Karpas-422 (cell line): ENCODE results near the gene PPP4R2. TPM values are rescaled to one million over a fixed set of nuclear protein-coding genes. Genes with fewer than 3 reads are reported as not detected.
A peak's percentile ranks its signal among the peaks of the same experiment; 100 is the strongest.

ENCODE experiments used
- DNase-seq: peaks from one replicate; pipeline ENCODE4 v3.0.0-alpha.2; 2015
- H2AFZ ChIP-seq: fragments of 200-600 bp; sonication (generic); 2 replicates; pipeline ENCODE4 v1.6.1; 2014; ENCODE audit warnings: antibody characterized with exemption, low read length, mixed read lengths
- H3K27ac ChIP-seq: fragments of 200-600 bp; sonication (generic); 2 replicates; pipeline ENCODE4 v1.5.1; 2014; ENCODE audit warnings: mild to moderate bottlenecking, low read length, moderate library complexity
- H3K27me3 ChIP-seq: fragments of 200-600 bp; sonication (generic); 2 replicates; pipeline ENCODE4 v1.6.1; 2014; ENCODE audit warnings: low read length, mixed read lengths
- H3K36me3 ChIP-seq: fragments of 200-600 bp; sonication (generic); 2 replicates; pipeline ENCODE4 v1.6.1; 2014; ENCODE audit warnings: low read length, mixed read lengths; ENCODE audit not compliant: insufficient read depth
- H3K4me1 ChIP-seq: fragments of 200-600 bp; sonication (generic); 2 replicates; pipeline ENCODE4 v1.6.1; 2014; ENCODE audit warnings: mild to moderate bottlenecking, low read length, mixed read lengths
- H3K4me2 ChIP-seq: fragments of 200-600 bp; sonication (generic); 2 replicates; pipeline ENCODE4 v1.6.1; 2014; ENCODE audit warnings: low read length, low read depth, mild to moderate bottlenecking; ENCODE audit not compliant: poor library complexity, severe bottlenecking
- H3K4me3 ChIP-seq: fragments of 200-600 bp; sonication (generic); 2 replicates; pipeline ENCODE4 v1.5.1; 2014; ENCODE audit warnings: mild to moderate bottlenecking, antibody characterized with exemption, low read length, mixed read lengths
- H3K79me2 ChIP-seq: fragments of 200-600 bp; sonication (generic); 2 replicates; pipeline ENCODE4 v1.6.1; 2014; ENCODE audit warnings: mild to moderate bottlenecking, low read length, mixed read lengths
- H3K9ac ChIP-seq: fragments of 200-600 bp; sonication (generic); 2 replicates; pipeline ENCODE4 v1.6.0; 2014; ENCODE audit warnings: low read length
- H3K9me2 ChIP-seq: fragments of 200-600 bp; sonication (generic), shearing (Covaris generic); replicated peaks from 2 replicates; pipeline ENCODE4 v1.6.0; 2014; ENCODE audit warnings: mild to moderate bottlenecking, low read length, moderate library complexity; ENCODE audit not compliant: insufficient read depth
- H3K9me3 ChIP-seq: fragments of 300-700, 200-600 bp; sonication (generic); 2 replicates; pipeline ENCODE4 v1.6.1; 2014; ENCODE audit warnings: low read length, mixed read lengths
- H4K20me1 ChIP-seq: fragments of 200-600 bp; sonication (generic); 2 replicates; pipeline ENCODE4 v1.6.1; 2014; ENCODE audit warnings: mild to moderate bottlenecking, antibody characterized with exemption, low read length, low read depth; ENCODE audit not compliant: insufficient read depth
- total RNA-seq: library from RNA; depleted of rRNA; stranded (reverse); fragments of >200 nt; shearing (Covaris generic); gene quantifications from 2 replicates; pipeline ENCODE4 v1.2.3, GENCODE V29; 2014; ENCODE audit warnings: low replicate concordance; rRNA removed

PPP4R2 gene
- total RNA-seq, result 39.3 and 61.5 TPM in 2 replicates

- peak; percentile 97 for DNase-seq
- peaks cover 41% of the 10 kb centered on the region for H4K20me1 ChIP-seq
- H3K79me2 ChIP-seq, result peaks cover 49% of the 10 kb centered on the region
- peak within 1 kb of the TSS; percentile 80 for H3K4me3 ChIP-seq
- H3K9me2 ChIP-seq, result no peaks in the 10 kb centered on the region
- H3K27me3 ChIP-seq, result no peaks in the 10 kb centered on the region
- peaks cover 32% of the 10 kb centered on the region for H3K4me1 ChIP-seq
- H3K9ac ChIP-seq, result peak within 1 kb of the TSS; percentile 97
- peak within 1 kb of the TSS; percentile 78 for H3K27ac ChIP-seq
- no peaks in the 10 kb centered on the region for H3K9me3 ChIP-seq
- H2AFZ ChIP-seq, result peak within 1 kb of the TSS; percentile 96
- peak within 1 kb of the TSS; percentile 75 for H3K4me2 ChIP-seq
- peaks cover 29% of the 10 kb centered on the region; the same call in 1 of the 2 replicates for H3K36me3 ChIP-seq
Observed at GRCh38 chr3:72996473-72997333, at the start of gene PPP4R2. PPP4R2 (plus strand) TSS chr3:72996811; CDS start chr3:72997038, 227 bp downstream.

GRCh38 chr3:72947715-72948490, 48.7 kb upstream of the PPP4R2 start:
- Histone ChIP-seq H3K4me3 (no peak overlapping the region), H3K9ac (no peak overlapping the region), H3K9me2 (no peaks in the 10 kb centered on the region), H3K79me2 (no peaks in the 10 kb centered on the region), H3K36me3 (no peaks in the 10 kb centered on the region), H3K4me1 (peaks cover 11% of the 10 kb centered on the region), H3K27me3 (no peaks in the 10 kb centered on the region), H4K20me1 (no peaks in the 10 kb centered on the region), H2AFZ (no peak overlapping the region), H3K9me3 (no peaks in the 10 kb centered on the region), H3K4me2 (no peak overlapping the region), H3K27ac (no peak overlapping the region)
- DNase-seq, result no peak

GRCh38 chr3:72949016-72949415, 47.6 kb upstream of the PPP4R2 start:
- peaks cover 11% of the 10 kb centered on the region for H3K4me1 ChIP-seq
- no peaks in the 10 kb centered on the region for H3K27me3 ChIP-seq
- H3K27ac ChIP-seq, result no peak overlapping the region
- H3K4me2 ChIP-seq, result no peak overlapping the region
- H3K9me3 ChIP-seq, result no peaks in the 10 kb centered on the region
- H3K79me2 ChIP-seq, result no peaks in the 10 kb centered on the region
- no peak overlapping the region for H3K9ac ChIP-seq
- DNase-seq, result no peak
- no peaks in the 10 kb centered on the region for H3K9me2 ChIP-seq
- H3K36me3 ChIP-seq, result no peaks in the 10 kb centered on the region
- no peaks in the 10 kb centered on the region for H4K20me1 ChIP-seq
- H3K4me3 ChIP-seq, result no peak overlapping the region
- H2AFZ ChIP-seq, result no peak overlapping the region

GRCh38 chr3:72950372-72950771, 46.2 kb upstream of the PPP4R2 start:
- H3K4me3 ChIP-seq, result no peak overlapping the region
- no peak overlapping the region for H2AFZ ChIP-seq
- no peaks in the 10 kb centered on the region for H3K36me3 ChIP-seq
- no peaks in the 10 kb centered on the region for H4K20me1 ChIP-seq
- H3K9me2 ChIP-seq, result no peaks in the 10 kb centered on the region
- no peaks in the 10 kb centered on the region for H3K27me3 ChIP-seq
- H3K4me1 ChIP-seq, result peaks cover 11% of the 10 kb centered on the region
- DNase-seq, result no peak
- H3K9ac ChIP-seq, result no peak overlapping the region
- no peaks in the 10 kb centered on the region for H3K79me2 ChIP-seq
- H3K4me2 ChIP-seq, result no peak overlapping the region
- H3K9me3 ChIP-seq, result no peaks in the 10 kb centered on the region
- no peak overlapping the region for H3K27ac ChIP-seq

- no peak overlapping the region for H3K9ac ChIP-seq
- H3K4me3 ChIP-seq, result no peak overlapping the region
- H3K4me2 ChIP-seq, result no peak overlapping the region
- DNase-seq, result no peak
- H3K27ac ChIP-seq, result no peak overlapping the region
- H2AFZ ChIP-seq, result no peak overlapping the region
- H3K9me3 ChIP-seq, result no peaks in the 10 kb centered on the region
- no peaks in the 10 kb centered on the region for H4K20me1 ChIP-seq
- H3K36me3 ChIP-seq, result no peaks in the 10 kb centered on the region
- H3K9me2 ChIP-seq, result no peaks in the 10 kb centered on the region
- H3K79me2 ChIP-seq, result no peaks in the 10 kb centered on the region
- no peaks in the 10 kb centered on the region for H3K27me3 ChIP-seq
- H3K4me1 ChIP-seq, result peaks cover 11% of the 10 kb centered on the region
Observed at GRCh38 chr3:72950801-72951200, 45.8 kb upstream of the PPP4R2 start.

- H3K9me2 ChIP-seq, result no peaks in the 10 kb centered on the region
- no peak overlapping the region for H3K4me2 ChIP-seq
- no peak overlapping the region for H3K4me3 ChIP-seq
- no peaks in the 10 kb centered on the region for H4K20me1 ChIP-seq
- peaks cover 11% of the 10 kb centered on the region for H3K4me1 ChIP-seq
- no peak overlapping the region for H3K27ac ChIP-seq
- no peak overlapping the region for H2AFZ ChIP-seq
- no peaks in the 10 kb centered on the region for H3K36me3 ChIP-seq
- no peaks in the 10 kb centered on the region for H3K27me3 ChIP-seq
- H3K9me3 ChIP-seq, result no peaks in the 10 kb centered on the region
- H3K9ac ChIP-seq, result no peak overlapping the region
- H3K79me2 ChIP-seq, result no peaks in the 10 kb centered on the region
- DNase-seq, result no peak
Observed at GRCh38 chr3:72951259-72951722, 45.3 kb upstream of the PPP4R2 start.

- no peak for DNase-seq
- no peaks in the 10 kb centered on the region for H3K36me3 ChIP-seq
- no peak overlapping the region for H3K9ac ChIP-seq
- H3K27me3 ChIP-seq, result no peaks in the 10 kb centered on the region
- H3K27ac ChIP-seq, result no peak overlapping the region
- no peaks in the 10 kb centered on the region for H3K9me2 ChIP-seq
- no peak overlapping the region for H2AFZ ChIP-seq
- H3K4me2 ChIP-seq, result no peak overlapping the region
- no peak overlapping the region for H3K4me3 ChIP-seq
- H4K20me1 ChIP-seq, result no peaks in the 10 kb centered on the region
- H3K9me3 ChIP-seq, result no peaks in the 10 kb centered on the region
- no peaks in the 10 kb centered on the region for H3K79me2 ChIP-seq
- H3K4me1 ChIP-seq, result peaks cover 11% of the 10 kb centered on the region
Observed at GRCh38 chr3:72953325-72953956, 43.2 kb upstream of the PPP4R2 start.

- Histone ChIP-seq H3K4me2 (no peak overlapping the region), H3K9me2 (no peaks in the 10 kb centered on the region), H4K20me1 (no peaks in the 10 kb centered on the region), H3K27ac (no peak overlapping the region), H3K4me3 (no peak overlapping the region), H3K9ac (no peak overlapping the region), H3K9me3 (no peaks in the 10 kb centered on the region), H3K79me2 (no peaks in the 10 kb centered on the region), H3K4me1 (no peaks in the 10 kb centered on the region), H3K36me3 (no peaks in the 10 kb centered on the region), H3K27me3 (no peaks in the 10 kb centered on the region), H2AFZ (no peak overlapping the region)
- DNase-seq, result no peak
Observed at GRCh38 chr3:72957297-72957696, 39.3 kb upstream of the PPP4R2 start.
